IMR-90 (cell line): Measurements from ENCODE around the gene JKAMP.

Source experiments
- CEBPB ChIP-seq: IDR thresholded peaks from 2 replicates; pipeline ENCODE4 v1.6.1; 2012; ENCODE audit warnings: low read depth, low read length, improper control_type of control experiment
- CTCF ChIP-seq: conservative IDR thresholded peaks from 2 replicates; pipeline ENCODE4 v1.5.1; 2012; ENCODE audit warnings: mild to moderate bottlenecking, low read depth, low read length, improper control_type of control experiment
- ELK1 ChIP-seq: fragments of 150-350 bp; IDR thresholded peaks from 2 replicates; pipeline ENCODE4 v1.6.1; 2016; ENCODE audit warnings: low read depth, mild to moderate bottlenecking, low read length, moderate library complexity, borderline replicate concordance
- MAFK ChIP-seq: IDR thresholded peaks from 2 replicates; pipeline ENCODE4 v1.6.1; 2012; ENCODE audit warnings: low read depth, low read length, improper control_type of control experiment
- MXI1 ChIP-seq: IDR thresholded peaks from 2 replicates; pipeline ENCODE4 v1.6.1; 2012; ENCODE audit warnings: low read depth, mild to moderate bottlenecking, low read length, moderate library complexity, borderline replicate concordance
- POLR2A ChIP-seq: IDR thresholded peaks from 2 replicates; pipeline ENCODE4 v1.6.1; 2012; ENCODE audit warnings: mild to moderate bottlenecking, low read depth, low read length
- RAD21 ChIP-seq: IDR thresholded peaks from 2 replicates; pipeline ENCODE4 v1.6.1; 2012; ENCODE audit warnings: low read length, improper control_type of control experiment
- RFX5 ChIP-seq: IDR thresholded peaks from 2 replicates; pipeline ENCODE4 v1.8.0; 2012; ENCODE audit warnings: low read depth, mild to moderate bottlenecking, low read length, moderate library complexity
- SMC3 ChIP-seq: fragments of 150-350 bp; IDR thresholded peaks from 2 replicates; pipeline ENCODE4 v1.6.1; 2016; ENCODE audit warnings: low read depth, mild to moderate bottlenecking, antibody characterized with exemption, low read length, moderate library complexity
- USF2 ChIP-seq: fragments of 150-350 bp; IDR thresholded peaks from 2 replicates; pipeline ENCODE4 v1.6.1; 2017; ENCODE audit warnings: mild to moderate bottlenecking, antibody characterized with exemption, low read length, low read depth

- TF ChIP-seq CTCF (no peak), RAD21 (no peak), USF2 (no peak), POLR2A (no peak), SMC3 (no peak), CEBPB (no peak), MXI1 (no peak), ELK1 (no peak), RFX5 (no peak), MAFK (no peak)
Observed at GRCh38 chr14:59478540-59478939, 5.8 kb upstream of the JKAMP start.
